Common myeloid progenitor, CD34-positive (primary cell): Measurements from ENCODE around the gene RTN4IP1.

Experiments used
- CTCF ChIA-PET: fragments of 350-600 bp; sonication (Branson Sonifier 250); formaldehyde crosslinking; loops from one replicate; lab custom pipeline; 2021; ENCODE audit warnings: antibody characterized with exemption; lab: Charles Lee
- POLR2A ChIA-PET: fragments of 350-600 bp; sonication (Branson Sonifier 250); formaldehyde crosslinking; loops from one replicate; lab custom pipeline; 2021; ENCODE audit warnings: antibody characterized with exemption; lab: Charles Lee
- DNase-seq, 3 donors: peaks; one replicate each; pipeline versions ENCODE4 v3.0.0 to v3.0.0-alpha.2; 2013
- H3K27ac ChIP-seq, 2 experiments: 1 replicate in 1 of 2; 2 replicates in 1 of 2; pipeline ENCODE4 v1.7.0; 2013; ENCODE audit warnings: inconsistent platforms in 2 of 2, low read length in 2 of 2, mild to moderate bottlenecking in 2 of 2, low read depth in 1 of 2, moderate library complexity in 1 of 2; ENCODE audit not compliant: severe bottlenecking in 2 of 2, insufficient read depth in 1 of 2, poor library complexity in 1 of 2
- H3K27me3 ChIP-seq, 5 experiments: replicated peaks in 2 of 5; 1 replicate in 3 of 5; 2 replicates in 2 of 5; pipeline versions ENCODE4 v1.6.1 to v1.7.0; 2013; ENCODE audit warnings: low read length in 4 of 5, mild to moderate bottlenecking in 2 of 5, moderate library complexity in 2 of 5, inconsistent platforms in 1 of 5; ENCODE audit not compliant: insufficient read depth in 5 of 5, control insufficient read depth in 4 of 5
- H3K36me3 ChIP-seq, 4 experiments: 1 replicate in 2 of 4; 2 replicates in 2 of 4; pipeline versions ENCODE4 v1.6.1 to v1.7.0; 2013; ENCODE audit warnings: low read length in 3 of 4, control low read depth in 1 of 4, mild to moderate bottlenecking in 1 of 4; ENCODE audit not compliant: control insufficient read depth in 4 of 4, insufficient read depth in 4 of 4
- H3K4me1 ChIP-seq, 4 experiments: 1 replicate in 3 of 4; 2 replicates in 1 of 4; pipeline versions ENCODE4 v1.6.1 to v1.7.1; 2013; ENCODE audit warnings: low read length in 3 of 4, mild to moderate bottlenecking in 3 of 4, control low read depth in 1 of 4, inconsistent platforms in 1 of 4, moderate library complexity in 1 of 4; ENCODE audit not compliant: control insufficient read depth in 4 of 4, insufficient read depth in 4 of 4; ENCODE audit errors: control extremely low read depth in 1 of 4
- H3K4me3 ChIP-seq, 7 experiments: 1 replicate in 4 of 7; 2 replicates in 3 of 7; pipeline versions ENCODE4 v1.5.1 to v1.7.0; 2013; ENCODE audit warnings: mild to moderate bottlenecking in 7 of 7, low read length in 6 of 7, moderate library complexity in 6 of 7, inconsistent platforms in 2 of 7, low read depth in 2 of 7, control low read depth in 1 of 7; ENCODE audit not compliant: insufficient read depth in 4 of 7, control insufficient read depth in 1 of 7; ENCODE audit errors: extremely low read depth in 1 of 7
- H3K9me3 ChIP-seq, 5 experiments: 1 replicate in 4 of 5; 2 replicates in 1 of 5; pipeline versions ENCODE4 v1.6.1 to v1.7.1; 2013; ENCODE audit warnings: low read length in 4 of 5, mild to moderate bottlenecking in 2 of 5, inconsistent platforms in 1 of 5, low read depth in 1 of 5, moderate library complexity in 1 of 5; ENCODE audit not compliant: control insufficient read depth in 4 of 5, insufficient read depth in 2 of 5; ENCODE audit errors: control extremely low read depth in 1 of 5
- WGBS: methylation state at CpG from one replicate; pipeline ENCODE4 v1.1.5; 2013; ENCODE audit not compliant: insufficient coverage; 5-methylcytosine and 5-hydroxymethylcytosine counted together

RTN4IP1 gene

DNA sequence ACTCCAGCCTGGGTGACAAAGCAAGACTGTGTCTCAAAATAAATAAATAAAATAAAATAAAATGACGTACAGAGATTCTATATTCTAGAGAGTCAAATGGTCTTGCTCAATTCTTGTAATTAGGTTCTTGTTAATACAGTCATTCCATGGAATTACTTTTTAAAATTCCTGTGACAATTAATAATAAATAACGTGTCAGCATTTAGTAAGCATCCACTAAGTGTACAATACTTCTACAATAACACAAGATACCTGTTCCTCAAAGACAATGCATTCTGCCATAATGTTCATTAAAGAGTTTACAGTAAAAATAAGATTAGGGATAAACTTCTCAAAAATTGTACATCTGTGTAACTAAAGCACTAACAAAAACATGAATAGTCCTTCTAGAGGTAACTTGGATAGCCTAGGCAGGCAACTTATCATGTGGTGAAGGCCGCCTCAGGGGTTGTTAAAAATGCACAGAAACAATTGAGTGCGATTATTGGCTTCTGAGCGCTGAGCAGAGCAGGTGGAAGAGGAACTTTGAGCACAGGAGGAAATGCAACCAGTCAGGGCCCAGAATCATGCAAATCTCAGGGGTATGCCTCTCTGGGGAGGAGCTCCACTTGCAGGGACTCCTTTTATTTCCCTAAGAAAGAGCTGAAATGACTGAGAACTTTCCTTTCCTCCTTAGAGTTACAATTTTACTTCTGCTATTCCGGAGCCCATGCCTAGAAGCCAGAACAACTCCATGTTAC, 37.2 kb upstream of the RTN4IP1 start:
- ChIA-PET CTCF (interaction anchor here (1.1 kb wide), 1 partner anchor 58 kb away, joined by 3 read pairs; no protein-coding TSS in a partner anchor), POLR2A (no interaction called here)
- peaks cover 0 to 5% (median 0%) of the 10 kb centered on the region in 4 experiments for H3K4me1 ChIP-seq
- no peaks in the 10 kb centered on the region for H3K27me3 ChIP-seq
- no peak overlapping the region for H3K27ac ChIP-seq
- peaks cover 8 to 25% (median 15%) of the 10 kb centered on the region in 4 experiments for H3K36me3 ChIP-seq
- DNase-seq = peak in 1 of 3 donors; percentile 9
- H3K9me3 ChIP-seq = peaks cover 0 to 1% (median 0%) of the 10 kb centered on the region in 5 experiments
- WGBS = 80% methylated on average over 3 of the region's 6 CpGs
- H3K4me3 ChIP-seq = no peak overlapping the region

DNA sequence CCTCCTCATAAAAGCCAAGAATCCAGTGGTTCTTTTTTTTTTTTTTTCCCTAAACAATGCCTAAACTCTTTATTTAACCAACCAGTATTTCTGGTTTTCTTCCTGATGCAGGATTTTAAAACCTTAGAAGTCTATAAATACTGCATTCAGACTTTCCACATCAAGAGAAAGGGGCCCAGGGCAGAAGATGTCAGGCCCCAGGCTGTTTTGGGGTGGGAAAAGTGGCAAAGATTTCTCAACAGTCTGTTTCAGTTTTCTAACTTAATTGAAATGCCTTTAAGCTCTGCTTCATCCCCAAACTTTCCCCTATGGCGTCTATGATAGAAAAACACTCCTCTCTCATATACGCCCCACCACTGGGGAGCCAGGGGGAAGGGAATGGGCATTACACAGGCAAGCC, 33.2 kb upstream of the RTN4IP1 start:
- ChIA-PET CTCF (no interaction called here), POLR2A (no interaction called here)
- Histone ChIP-seq H3K9me3 (peaks cover 0 to 23% (median 5%) of the 10 kb centered on the region in 5 experiments), H3K36me3 (peaks cover 14 to 61% (median 35%) of the 10 kb centered on the region in 4 experiments), H3K27ac (no peak overlapping the region), H3K4me1 (peaks cover 0 to 5% (median 0%) of the 10 kb centered on the region in 4 experiments), H3K27me3 (no peaks in the 10 kb centered on the region), H3K4me3 (no peak overlapping the region)
- WGBS = no CpG with 5 or more reads among the region's 2 CpGs
- DNase-seq = no peak

DNA sequence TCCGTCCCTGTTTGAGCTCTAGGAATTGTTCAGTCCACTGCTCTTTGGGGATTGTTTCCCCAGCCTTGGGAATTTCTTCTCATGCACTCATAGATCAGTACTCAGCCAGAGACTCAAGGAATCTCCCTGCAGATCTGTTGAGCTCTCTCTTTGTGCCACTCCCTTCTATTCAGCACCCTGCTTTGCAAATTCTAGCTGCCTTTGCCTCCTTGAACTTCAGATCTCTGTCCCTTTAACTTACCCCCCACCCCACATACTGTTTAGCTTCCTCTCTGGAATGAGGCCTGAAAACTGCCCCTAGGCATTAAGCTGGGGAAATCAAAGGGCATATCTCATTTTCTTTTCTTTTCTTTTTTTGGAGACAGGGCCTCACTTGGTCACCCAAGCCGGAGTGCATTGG, 30.6 kb upstream of the RTN4IP1 start:
- H3K4me1 ChIP-seq = no peaks in the 10 kb centered on the region
- H3K27me3 ChIP-seq = no peaks in the 10 kb centered on the region
- 100% methylated on average over 2 of the region's 2 CpGs for WGBS
- ChIA-PET CTCF (interaction anchor here (1.0 kb wide), 1 partner anchor 10 kb away, joined by 4 read pairs; no protein-coding TSS in a partner anchor), POLR2A (no interaction called here)
- peaks cover 0 to 27% (median 7%) of the 10 kb centered on the region in 5 experiments for H3K9me3 ChIP-seq
- H3K36me3 ChIP-seq = peaks cover 31 to 76% (median 50%) of the 10 kb centered on the region in 4 experiments
- H3K4me3 ChIP-seq = no peak overlapping the region
- H3K27ac ChIP-seq = no peak overlapping the region
- no peak for DNase-seq

DNA sequence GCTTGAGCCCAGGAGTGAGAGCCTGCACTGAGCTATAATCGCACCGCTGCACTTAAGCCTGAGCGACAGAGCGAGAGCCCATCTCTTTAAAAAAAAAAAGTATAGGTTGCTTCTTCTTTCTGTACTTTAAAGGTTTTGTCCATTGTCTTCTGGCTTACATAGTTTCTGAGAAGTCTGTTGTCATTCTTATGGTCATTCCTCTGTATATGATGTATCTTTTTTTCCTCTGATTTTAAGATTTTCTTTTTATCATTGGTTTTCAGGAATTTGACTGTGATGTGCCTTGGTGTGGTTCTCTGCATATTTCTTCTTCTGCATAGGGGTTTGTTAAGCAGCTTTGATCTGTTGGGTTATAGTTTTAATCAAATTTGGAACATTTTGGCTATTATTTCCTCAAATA, 29.2 kb upstream of the RTN4IP1 start:
- CTCF ChIA-PET = no interaction called here
- POLR2A ChIA-PET = no interaction called here
- Histone ChIP-seq H3K4me3 (no peak overlapping the region), H3K27me3 (no peaks in the 10 kb centered on the region), H3K27ac (no peak overlapping the region), H3K9me3 (peaks cover 0 to 27% (median 7%) of the 10 kb centered on the region in 5 experiments), H3K4me1 (no peaks in the 10 kb centered on the region), H3K36me3 (peaks cover 30 to 85% (median 49%) of the 10 kb centered on the region in 4 experiments)
- 96% methylated on average over 4 of the region's 4 CpGs for WGBS
- DNase-seq = peak in 2 of 3 donors; percentile 34 to 62

DNA sequence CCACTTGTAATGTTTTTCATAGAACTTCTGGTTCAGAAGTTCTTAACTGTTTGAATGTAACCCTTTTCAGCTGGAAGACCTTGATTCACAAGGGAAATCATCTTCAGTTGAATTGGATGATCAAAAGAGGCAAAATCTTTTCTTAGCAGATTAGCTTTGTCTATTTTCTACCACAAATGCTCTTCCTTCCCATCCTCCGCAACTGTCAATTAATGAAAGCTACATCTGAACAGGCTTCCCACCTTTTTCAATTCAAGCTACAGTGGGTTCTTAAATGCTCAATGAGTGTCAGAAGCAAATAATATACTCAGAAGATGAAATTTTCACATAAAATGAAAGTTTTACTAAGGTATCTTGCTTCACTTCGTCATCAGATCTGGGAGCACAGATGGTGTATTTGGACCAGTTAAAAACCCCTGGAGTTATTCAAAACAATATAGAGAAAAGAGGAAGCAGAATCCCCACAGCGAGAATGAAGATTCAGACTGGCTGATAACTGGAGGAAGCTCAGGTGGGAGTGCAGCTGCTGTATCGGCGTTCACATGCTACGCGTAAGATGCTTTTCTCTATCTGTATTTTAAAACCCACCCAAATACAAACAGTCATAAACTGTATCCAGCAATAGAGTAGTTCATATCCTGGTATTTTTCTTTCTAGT, 19.5 kb upstream of the RTN4IP1 start:
- Histone ChIP-seq H3K9me3 (no peaks in the 10 kb centered on the region), H3K36me3 (peaks cover 6 to 52% (median 29%) of the 10 kb centered on the region in 4 experiments), H3K4me1 (no peaks in the 10 kb centered on the region), H3K27ac (peak overlapping the region in 1 of 2 experiments; percentile 27), H3K4me3 (peak overlapping the region in 1 of 7 experiments; percentile 10), H3K27me3 (no peaks in the 10 kb centered on the region)
- CTCF ChIA-PET = no interaction called here
- 100% methylated on average over 1 of the region's 7 CpGs for WGBS
- DNase-seq = peak in 2 of 3 donors; percentile 13 to 37
- POLR2A ChIA-PET = no interaction called here

DNA sequence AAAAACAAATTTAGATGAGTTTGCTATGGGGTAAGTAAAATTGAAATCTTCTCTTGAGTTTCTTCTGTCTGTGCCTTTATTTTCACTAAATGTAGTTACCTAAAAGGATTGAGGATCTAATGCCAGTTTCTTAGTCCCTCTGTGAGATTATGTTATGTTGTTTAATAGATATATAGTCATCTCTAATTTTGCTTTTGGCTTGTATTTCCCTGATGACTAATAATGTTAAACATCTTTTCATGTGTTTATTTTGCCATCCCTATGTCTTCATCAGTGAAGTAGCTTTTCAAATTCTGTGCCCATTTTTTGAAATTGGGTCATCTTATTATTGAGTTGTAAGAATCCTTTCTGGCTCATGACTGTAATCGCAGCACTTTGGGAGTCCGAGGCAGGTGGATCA, 13.8 kb upstream of the RTN4IP1 start:
- ChIA-PET CTCF (no interaction called here), POLR2A (no interaction called here)
- H3K27ac ChIP-seq = no peak overlapping the region
- H3K36me3 ChIP-seq = peaks cover 4 to 36% (median 27%) of the 10 kb centered on the region in 4 experiments
- H3K9me3 ChIP-seq = no peaks in the 10 kb centered on the region
- no peaks in the 10 kb centered on the region for H3K27me3 ChIP-seq
- peaks cover under 1 to 3% (median 1%) of the 10 kb centered on the region in 4 experiments for H3K4me1 ChIP-seq
- 100% methylated on average over 1 of the region's 2 CpGs for WGBS
- H3K4me3 ChIP-seq = no peak overlapping the region
- DNase-seq = no peak

DNA sequence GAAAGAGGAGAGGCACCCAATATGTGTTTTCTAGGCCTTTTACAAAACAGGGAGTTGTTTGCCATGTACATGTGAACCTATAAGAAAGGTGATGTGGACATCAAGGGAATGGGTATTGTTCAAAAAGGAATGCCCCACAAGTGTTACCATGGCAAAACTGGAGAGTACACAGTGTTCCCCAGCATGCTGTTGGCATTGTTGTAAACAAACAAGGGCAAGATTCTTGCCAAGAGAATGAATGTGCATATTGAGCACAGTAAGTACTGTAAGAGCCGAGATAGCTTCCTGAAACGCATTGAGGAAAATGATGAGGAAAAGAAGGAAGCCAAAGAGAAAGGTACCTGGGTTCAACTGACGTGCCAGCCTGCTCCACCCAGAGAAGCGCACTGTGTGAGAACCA, 13.2 kb upstream of the RTN4IP1 start:
- no peak for DNase-seq
- 87% methylated on average over 3 of the region's 4 CpGs for WGBS
- Histone ChIP-seq H3K27ac (no peak overlapping the region), H3K27me3 (no peaks in the 10 kb centered on the region), H3K4me3 (no peak overlapping the region), H3K4me1 (peaks cover 5 to 9% (median 7%) of the 10 kb centered on the region in 4 experiments), H3K36me3 (peaks cover 4 to 36% (median 27%) of the 10 kb centered on the region in 4 experiments), H3K9me3 (no peaks in the 10 kb centered on the region)
- POLR2A ChIA-PET = no interaction called here
- CTCF ChIA-PET = no interaction called here
